Vein endothelial cell (primary cell): ENCODE results near the gene CLIP3. TPM values are rescaled to one million over a fixed set of nuclear protein-coding genes. Genes with fewer than 3 reads are reported as not detected.

Source experiments
- total RNA-seq: library from RNA; depleted of rRNA; stranded (reverse); fragments of >200 nt; gene quantifications from 2 replicates; pipeline ENCODE4 v1.2.3, GENCODE V29; 2012

The CLIP3 gene, protein sequence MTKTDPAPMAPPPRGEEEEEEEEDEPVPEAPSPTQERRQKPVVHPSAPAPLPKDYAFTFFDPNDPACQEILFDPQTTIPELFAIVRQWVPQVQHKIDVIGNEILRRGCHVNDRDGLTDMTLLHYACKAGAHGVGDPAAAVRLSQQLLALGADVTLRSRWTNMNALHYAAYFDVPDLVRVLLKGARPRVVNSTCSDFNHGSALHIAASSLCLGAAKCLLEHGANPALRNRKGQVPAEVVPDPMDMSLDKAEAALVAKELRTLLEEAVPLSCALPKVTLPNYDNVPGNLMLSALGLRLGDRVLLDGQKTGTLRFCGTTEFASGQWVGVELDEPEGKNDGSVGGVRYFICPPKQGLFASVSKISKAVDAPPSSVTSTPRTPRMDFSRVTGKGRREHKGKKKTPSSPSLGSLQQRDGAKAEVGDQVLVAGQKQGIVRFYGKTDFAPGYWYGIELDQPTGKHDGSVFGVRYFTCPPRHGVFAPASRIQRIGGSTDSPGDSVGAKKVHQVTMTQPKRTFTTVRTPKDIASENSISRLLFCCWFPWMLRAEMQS
- 4.0 and 5.6 TPM in 2 replicates for total RNA-seq

DNA sequence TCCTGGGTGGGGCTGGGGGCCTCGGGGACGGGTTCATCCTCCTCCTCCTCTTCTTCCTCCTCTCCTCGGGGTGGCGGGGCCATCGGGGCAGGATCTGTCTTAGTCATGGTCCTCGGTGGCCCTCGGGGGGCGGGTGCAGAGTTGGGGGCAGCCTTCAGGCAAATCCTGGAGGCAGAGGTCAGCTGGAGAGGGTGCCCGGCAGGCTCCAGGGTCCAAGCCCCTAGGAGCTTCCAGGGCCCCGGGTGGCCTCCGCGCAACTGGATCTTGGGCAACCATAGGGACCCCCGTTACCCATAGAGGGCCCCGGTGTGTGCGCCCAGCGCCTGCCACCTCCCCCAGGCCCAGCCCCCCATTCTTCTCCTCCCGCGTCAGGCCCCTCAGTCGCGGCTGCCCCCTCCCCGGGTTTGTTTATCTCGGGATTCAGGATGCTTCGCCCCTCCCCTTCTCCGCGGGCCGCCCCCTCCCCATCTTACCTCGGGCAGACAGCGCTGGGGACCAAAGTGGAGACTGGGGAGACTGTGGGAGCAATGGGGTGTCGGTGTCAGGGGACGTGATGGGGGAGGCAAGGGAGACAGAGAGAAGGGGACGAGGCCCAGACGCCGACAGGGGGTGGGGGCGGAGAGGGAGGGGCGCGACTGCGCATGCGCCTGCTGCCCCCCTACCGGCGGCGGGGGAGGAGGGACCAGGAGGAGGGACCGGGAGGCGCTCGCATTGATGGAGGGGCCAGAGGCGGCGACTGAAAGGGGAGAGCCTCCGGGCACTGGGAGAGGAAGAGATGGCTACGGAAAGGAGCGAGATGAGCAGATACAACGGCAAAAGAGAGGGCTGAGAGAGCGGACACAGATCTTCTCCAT lies at the start of gene CLIP3:
Gene CLIP3, minus strand, starts transcription at position 623 of the 854 bp plus-strand sequence. Its CDS starts 516 bp downstream, at position 107.

DNA sequence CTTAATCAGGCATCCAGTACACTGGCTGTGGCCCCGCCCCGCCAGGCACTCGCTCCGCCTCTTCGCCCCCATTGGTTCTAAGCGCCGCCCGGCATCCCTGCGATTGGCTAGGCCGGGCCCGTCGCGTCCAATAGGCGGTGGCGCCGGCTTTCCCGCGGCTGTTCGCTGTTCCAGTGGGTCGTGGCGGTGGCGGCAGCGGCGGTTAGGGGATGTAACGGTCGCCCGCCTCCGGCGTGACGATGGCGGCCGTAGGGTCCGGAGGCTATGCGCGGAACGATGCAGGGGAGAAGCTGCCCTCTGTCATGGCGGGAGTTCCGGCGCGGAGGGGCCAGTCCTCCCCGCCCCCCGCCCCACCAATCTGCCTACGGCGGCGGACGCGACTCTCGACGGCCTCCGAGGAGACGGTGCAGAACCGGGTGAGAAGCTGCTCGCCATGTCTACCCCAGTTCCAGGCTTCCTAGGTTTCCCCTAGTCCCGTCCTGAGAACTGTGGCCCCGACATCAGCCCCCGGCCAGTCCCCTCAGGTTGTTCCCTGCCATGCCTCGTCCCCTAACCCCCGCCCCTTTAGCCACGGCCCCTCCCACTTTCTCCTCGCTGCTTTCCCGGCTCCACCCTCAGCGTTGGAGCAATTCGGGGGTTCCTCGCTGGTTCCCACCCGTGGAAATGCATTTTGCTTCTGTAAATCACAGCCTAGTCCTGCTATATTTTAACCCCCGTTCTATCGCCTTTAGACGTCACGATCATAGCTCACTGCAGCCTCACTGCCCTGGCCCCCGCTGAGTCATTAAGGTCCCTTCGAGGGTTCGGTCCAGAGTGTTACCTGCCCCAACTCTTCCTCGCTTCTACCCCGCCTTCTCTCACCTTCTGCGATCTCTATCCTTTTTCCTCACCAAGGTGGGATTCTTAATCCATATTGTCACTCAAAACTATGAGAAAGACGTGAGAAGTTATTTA lies 22.3 kb upstream of the CLIP3 start, which contains the start of gene WDR62:
Gene WDR62, plus strand, starts transcription at position 165 of the 954 bp plus-strand sequence. Its CDS starts 75 bp downstream, at position 240.

DNA sequence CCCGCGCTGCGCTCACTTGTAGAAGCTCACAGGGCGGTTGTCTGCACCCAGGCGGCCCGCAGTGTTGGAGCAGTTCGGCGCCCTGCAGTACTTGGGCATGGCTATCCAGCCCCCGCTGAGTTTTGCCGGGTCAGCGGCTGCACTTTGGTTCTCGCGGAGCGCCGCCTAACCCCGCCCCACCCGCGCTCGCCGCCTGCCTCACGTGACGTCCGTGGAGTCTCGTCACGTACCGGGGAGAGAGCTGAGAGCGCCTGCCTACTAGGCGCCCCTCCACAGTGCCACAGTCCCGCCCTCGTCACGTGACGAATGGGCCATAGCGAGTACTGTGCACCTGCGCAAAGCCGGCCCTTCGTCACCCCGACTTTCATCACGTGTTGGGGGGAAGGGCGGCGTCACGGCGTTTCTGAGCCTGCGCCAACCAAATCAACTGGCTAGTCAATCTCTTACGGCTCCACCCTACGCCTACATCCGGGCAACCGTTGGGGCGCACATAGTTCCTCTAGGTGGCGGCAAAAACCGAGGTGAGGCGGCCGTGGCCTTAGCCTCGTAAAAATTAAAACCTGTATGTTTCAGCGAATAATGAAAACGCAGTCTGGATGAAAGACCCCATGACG lies 21.6 kb upstream of the CLIP3 start, which contains the start of gene THAP8:
Gene THAP8, minus strand, starts transcription at position 167 of the 614 bp plus-strand sequence. Its CDS starts 68 bp downstream, at position 99.

DNA sequence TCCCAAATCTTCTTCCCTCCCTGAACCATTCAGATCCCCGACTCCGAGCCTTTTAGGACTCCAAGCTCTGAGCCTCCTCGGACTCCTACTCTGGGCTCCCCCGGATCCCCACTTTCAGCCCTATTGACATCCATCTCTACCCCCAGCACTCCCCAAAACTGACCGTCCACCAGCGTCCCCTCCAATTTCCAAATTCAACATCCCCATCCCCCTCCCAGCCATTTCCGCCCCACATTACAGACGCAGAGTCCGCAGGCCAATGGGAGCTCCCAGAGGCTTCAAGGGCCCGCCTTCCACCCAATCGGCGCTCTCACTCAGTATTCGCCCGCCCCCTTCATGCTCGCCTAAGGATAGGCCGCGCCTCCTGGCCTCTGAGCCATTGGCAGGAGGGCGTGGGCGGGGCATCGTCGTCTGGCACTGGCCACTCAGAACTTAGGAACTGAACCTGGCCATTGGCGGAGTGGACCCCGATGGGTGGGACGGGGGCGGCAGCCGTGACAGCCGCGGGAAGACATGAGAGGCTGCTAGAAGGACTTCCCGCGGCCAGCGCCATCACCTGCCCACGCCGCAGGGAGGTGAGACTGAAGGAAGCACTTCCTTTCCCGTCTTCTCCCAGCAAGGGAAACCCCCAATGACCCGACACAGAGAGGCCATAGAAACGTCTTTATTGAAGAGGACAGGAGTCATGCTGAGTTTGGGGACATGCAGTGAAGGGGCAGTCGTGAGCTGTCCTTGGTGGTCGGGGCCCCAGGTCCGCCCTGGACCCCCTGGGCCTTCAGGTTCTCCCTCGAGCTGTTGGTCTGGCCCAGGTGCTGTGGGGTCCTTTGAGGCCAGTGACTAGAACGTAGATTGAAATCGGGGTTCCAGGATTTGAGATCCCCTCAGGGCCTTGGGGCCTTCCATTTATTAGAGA lies 18.4 kb downstream of the CLIP3 start, which contains the start of gene ALKBH6:
Gene ALKBH6, minus strand, starts transcription at position 202 of the 913 bp plus-strand sequence. CDS start 816 bp downstream, outside the sequence.

DNA sequence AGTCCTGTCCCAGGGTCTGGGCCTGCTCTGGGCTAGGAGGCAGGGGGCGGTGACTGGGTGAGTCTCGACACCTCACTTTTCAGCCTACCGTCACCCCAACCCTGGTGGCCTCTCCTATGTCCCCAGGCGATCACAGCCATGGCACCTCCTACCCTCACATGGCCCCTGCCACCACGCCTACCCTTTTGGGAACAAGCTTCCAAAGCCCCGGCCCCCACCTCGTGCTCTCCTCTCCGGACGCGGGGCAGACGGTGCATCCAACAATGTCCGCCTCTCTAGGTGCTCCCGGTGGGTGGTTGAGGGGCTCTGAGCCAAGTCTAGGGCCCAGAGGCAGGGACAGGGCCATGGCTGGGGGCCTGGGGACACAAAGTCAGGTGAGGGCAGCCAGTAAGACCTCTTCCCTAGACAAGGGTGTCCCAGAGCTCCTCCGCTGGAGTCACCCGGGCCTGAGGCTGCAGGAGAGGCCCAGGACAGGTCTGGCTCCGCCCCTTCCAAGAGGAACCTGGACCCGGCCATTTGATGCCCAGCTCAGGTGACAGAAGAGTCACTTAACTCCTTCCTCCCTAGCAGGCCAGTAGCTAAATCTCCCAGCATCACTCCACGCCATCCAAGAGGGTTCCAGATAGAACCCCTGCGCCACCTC lies 24.2 kb downstream of the CLIP3 start, which contains the start of gene SYNE4:
Gene SYNE4, minus strand, starts transcription at position 478 of the 643 bp plus-strand sequence. Its CDS starts 132 bp downstream, at position 346.

DNA sequence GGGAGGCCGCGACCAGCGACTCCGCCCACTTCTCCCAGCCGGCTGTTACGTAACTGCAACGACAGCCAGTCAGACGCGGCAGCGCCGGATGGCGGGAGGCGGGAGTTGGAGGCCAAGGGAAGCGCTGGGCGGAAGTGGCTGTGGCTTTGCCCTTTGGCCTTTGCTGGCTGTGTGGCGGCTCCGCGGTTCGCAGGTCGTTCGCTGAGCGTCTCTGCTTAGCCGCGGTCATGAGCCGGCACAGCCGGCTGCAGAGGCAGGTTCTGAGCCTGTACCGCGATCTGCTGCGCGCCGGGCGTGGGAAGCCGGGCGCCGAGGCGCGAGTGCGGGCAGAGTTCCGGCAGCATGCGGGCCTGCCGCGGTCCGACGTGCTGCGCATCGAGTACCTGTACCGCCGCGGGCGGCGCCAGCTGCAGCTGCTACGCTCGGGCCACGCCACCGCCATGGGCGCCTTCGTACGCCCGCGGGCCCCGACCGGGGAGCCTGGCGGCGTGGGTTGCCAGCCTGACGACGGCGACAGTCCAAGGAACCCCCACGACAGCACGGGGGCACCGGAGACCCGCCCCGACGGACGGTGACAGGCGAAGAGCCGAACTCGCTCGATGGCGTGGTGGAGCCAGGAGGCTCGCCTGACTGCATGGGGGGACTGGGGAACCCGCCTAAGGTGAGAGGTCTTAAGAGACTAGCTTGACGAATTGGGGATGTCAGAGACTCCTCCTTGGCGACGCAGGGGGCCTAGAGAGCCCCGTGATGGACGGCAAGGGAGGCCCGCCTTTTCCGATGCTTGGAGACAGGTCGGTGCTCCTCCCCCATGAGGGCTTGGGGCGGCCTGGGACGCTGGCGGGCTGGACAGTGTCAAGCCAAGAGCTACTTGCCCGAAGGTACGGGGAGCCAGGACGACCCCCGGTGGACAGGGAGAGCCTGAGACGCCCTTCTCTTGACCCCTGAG lies 37.4 kb downstream of the CLIP3 start, which contains the start of gene SDHAF1:
Gene SDHAF1, plus strand, starts transcription at position 141 of the 946 bp plus-strand sequence. Its CDS starts 87 bp downstream, at position 228.

Other genes with a start within 250 kb of the CLIP3 start
- not detected in 2 replicates for gene PRODH2, start 220.0 kb downstream of the CLIP3 start, total RNA-seq
- gene NPHS1, start 180.4 kb downstream of the CLIP3 start, total RNA-seq = not detected in 2 replicates
- gene KIRREL2, start 176.0 kb downstream of the CLIP3 start, total RNA-seq = not detected in 2 replicates
- gene APLP1, start 164.3 kb downstream of the CLIP3 start, total RNA-seq = 4.2 and 4.6 TPM in 2 replicates
- 2.9 and 5.5 TPM in 2 replicates for gene NFKBID, start 132.3 kb downstream of the CLIP3 start, total RNA-seq
- gene HCST, start 130.3 kb downstream of the CLIP3 start, total RNA-seq = not detected in 2 replicates
- not detected in 2 replicates for gene TYROBP, start 124.6 kb downstream of the CLIP3 start, total RNA-seq
- 9.6 and 11.1 TPM in 2 replicates for gene LRFN3, start 96.5 kb downstream of the CLIP3 start, total RNA-seq
- 12.7 and 13.4 TPM in 2 replicates for gene SDHAF1, start 37.7 kb downstream of the CLIP3 start, total RNA-seq
- gene SYNE4, start 24.1 kb downstream of the CLIP3 start, total RNA-seq = 0.19 TPM in 1 of 2 replicates, not detected in the other
- gene ALKBH6, start 18.7 kb downstream of the CLIP3 start, total RNA-seq = 11.3 and 14.0 TPM in 2 replicates
- 1.3 and 1.6 TPM in 2 replicates for gene THAP8, start 21.4 kb upstream of the CLIP3 start, total RNA-seq
- 5.2 and 6.5 TPM in 2 replicates for gene WDR62, start 22.0 kb upstream of the CLIP3 start, total RNA-seq
- gene OVOL3, start 78.3 kb upstream of the CLIP3 start, total RNA-seq = not detected in 2 replicates
- gene POLR2I, start 82.0 kb upstream of the CLIP3 start, total RNA-seq = 26.5 and 37.2 TPM in 2 replicates
- gene TBCB, start 82.6 kb upstream of the CLIP3 start, total RNA-seq = 136 and 145 TPM in 2 replicates
- 405 and 525 TPM in 2 replicates for gene CAPNS1, start 107.2 kb upstream of the CLIP3 start, total RNA-seq
- 5.9 and 9.5 TPM in 2 replicates for gene COX7A1, start 119.6 kb upstream of the CLIP3 start, total RNA-seq
- 3.9 and 4.7 TPM in 2 replicates for gene ZNF565, start 181.8 kb upstream of the CLIP3 start, total RNA-seq
- 107 and 136 TPM in 2 replicates for gene ZNF146, start 182.2 kb upstream of the CLIP3 start, total RNA-seq